Fibroblast of mammary gland (primary cell): ENCODE measurements around the gene STK11IP.

Experiments
- DNase-seq: peaks from one replicate; pipeline ENCODE4 v3.0.0-alpha.2; 2010; ENCODE audit warnings: low read depth
- H3K4me3 ChIP-seq: 2 replicates; pipeline ENCODE4 v1.5.1; 2011; ENCODE audit warnings: low read depth, mild to moderate bottlenecking, low read length, moderate library complexity; ENCODE audit not compliant: control insufficient read depth
- CTCF ChIP-seq: conservative IDR thresholded peaks from 2 replicates; pipeline ENCODE4 v1.5.1; 2011; ENCODE audit warnings: low read depth, low read length, inconsistent platforms; ENCODE audit not compliant: control insufficient read depth, insufficient read depth

Gene STK11IP

GRCh38 chr2:219616550-219616949 lies 18.9 kb downstream of the STK11IP start:
- no peak overlapping the region for H3K4me3 ChIP-seq
- no peak for DNase-seq
- TF ChIP-seq CTCF, result no peak

DNA sequence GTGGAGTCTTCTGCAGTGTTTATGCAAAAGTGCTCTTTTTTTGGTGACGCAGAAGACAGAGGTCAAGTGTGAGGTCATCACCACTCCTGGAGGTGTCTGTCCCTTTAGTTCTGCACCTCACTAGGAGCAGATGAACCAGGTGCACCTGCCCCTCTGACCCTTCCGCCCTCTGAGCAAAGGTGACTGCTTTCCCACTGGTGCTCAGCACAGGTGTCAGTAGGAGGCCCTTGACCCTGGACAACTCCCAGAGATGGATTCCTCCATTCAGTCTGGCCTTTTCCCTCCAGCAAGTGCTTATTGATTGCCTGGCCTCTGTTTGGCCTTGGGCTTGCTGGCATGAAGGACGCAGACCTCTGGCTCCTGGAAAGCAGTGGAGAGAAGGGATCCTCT lies 21.1 kb downstream of the STK11IP start:
- no peak overlapping the region for H3K4me3 ChIP-seq
- TF ChIP-seq CTCF, result no peak
- no peak for DNase-seq

DNA sequence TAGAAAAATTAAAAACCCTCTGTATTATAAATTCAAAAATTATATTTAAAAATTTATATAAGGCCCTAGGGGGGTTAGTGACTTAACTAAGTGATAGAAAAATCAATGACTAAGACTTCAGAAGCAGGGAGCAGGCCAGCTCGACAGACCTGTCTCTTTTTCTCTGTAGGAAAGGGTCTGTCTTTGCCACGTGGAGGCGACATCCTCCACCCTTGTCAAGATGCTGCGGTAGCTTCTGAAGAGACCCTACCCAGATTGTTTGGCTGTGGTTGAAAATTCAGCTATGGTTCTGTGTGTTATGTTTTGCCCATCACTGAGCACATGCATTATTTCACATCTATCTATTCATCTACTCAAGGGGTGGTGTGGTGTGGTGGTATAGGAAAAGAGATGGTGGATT lies 21.6 kb downstream of the STK11IP start:
- no peak for DNase-seq
- TF ChIP-seq CTCF, result no peak
- H3K4me3 ChIP-seq, result no peak overlapping the region

DNA sequence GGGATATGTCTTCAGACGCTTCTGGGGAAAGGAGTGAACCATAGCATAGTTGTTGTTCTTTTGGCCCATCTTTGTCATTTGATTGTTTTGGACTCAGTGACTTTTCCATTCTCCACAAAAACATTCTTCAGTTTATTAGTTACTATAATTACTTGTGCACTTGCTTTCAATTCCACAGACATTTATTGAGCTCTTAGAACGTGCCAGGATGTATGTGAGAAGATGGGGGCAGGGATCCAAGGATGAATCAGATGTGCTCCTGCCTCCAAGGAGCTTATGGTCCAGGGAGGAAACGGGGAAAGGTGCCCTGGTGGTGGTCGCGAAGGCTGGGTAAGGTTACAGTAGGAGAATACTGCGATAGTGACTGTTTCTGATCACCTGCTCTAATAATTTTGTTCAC lies 22.9 kb downstream of the STK11IP start:
- DNase-seq, result no peak
- no peak for TF ChIP-seq CTCF
- no peak overlapping the region for H3K4me3 ChIP-seq

GRCh38 chr2:219621935-219622334 lies 24.3 kb downstream of the STK11IP start:
- no peak overlapping the region for H3K4me3 ChIP-seq
- no peak for DNase-seq
- no peak for TF ChIP-seq CTCF

DNA sequence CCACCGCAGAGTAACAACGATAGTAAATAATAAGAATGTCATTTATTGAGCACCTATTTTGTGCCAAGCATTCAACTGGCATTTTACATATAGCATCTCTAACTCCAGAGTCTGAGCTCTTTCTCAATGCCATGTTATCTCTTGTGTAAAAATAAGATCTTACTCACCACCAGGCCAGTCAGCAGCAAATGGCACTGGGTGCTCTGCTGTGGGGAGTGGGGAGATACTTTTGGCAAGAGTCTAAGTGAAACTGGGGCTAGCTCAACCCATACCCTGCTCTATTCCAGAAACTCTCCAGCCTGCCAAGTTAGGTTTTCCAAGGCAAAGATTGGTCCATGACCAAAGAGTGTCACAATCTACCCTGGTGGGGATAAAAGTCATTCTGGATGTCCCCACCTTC lies 24.8 kb downstream of the STK11IP start:
- DNase-seq, result no peak
- TF ChIP-seq CTCF, result no peak
- H3K4me3 ChIP-seq, result no peak overlapping the region

DNA sequence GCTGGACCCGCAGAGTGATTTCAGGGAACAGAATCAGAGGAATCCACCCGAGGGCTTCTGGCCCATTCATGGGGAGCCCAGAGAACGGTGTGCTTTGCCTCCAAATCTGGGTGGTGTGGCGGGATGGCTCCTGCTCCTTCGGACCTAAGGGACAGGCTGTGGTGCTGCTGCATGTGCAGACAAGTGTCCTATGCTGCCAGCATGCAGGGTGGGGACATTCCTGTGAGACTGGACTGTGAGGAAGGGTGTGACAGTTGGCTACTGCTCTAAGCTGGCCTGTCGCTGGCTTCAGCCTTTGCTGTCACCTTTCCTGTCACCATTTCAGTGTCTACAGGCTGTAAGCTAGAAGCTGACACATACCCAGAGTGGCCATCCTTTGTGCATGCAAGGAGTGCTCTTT lies 26.9 kb downstream of the STK11IP start:
- DNase-seq, result no peak
- TF ChIP-seq CTCF, result no peak
- no peak overlapping the region for H3K4me3 ChIP-seq
